Esophagus mucosa (tissue), 1 donor: ENCODE results near the gene TJP1. TPM values are rescaled to one million over a fixed set of nuclear protein-coding genes. Genes with fewer than 3 reads are reported as not detected.

ENCODE experiments used
- ATAC-seq: fragments of 200-7000 bp; cut with Tn5 transposase; one replicate; pipeline ENCODE4 v1.9.1; 2020
- total RNA-seq: library from RNA; stranded (reverse); gene quantifications from one replicate; pipeline ENCODE4 v1.2.4, GENCODE V29; 2023
- donor health status: DM: yes; HTN: yes; CAD: no.

Gene TJP1
- total RNA-seq, 1 donor from 2014 or later = 118 TPM

DNA sequence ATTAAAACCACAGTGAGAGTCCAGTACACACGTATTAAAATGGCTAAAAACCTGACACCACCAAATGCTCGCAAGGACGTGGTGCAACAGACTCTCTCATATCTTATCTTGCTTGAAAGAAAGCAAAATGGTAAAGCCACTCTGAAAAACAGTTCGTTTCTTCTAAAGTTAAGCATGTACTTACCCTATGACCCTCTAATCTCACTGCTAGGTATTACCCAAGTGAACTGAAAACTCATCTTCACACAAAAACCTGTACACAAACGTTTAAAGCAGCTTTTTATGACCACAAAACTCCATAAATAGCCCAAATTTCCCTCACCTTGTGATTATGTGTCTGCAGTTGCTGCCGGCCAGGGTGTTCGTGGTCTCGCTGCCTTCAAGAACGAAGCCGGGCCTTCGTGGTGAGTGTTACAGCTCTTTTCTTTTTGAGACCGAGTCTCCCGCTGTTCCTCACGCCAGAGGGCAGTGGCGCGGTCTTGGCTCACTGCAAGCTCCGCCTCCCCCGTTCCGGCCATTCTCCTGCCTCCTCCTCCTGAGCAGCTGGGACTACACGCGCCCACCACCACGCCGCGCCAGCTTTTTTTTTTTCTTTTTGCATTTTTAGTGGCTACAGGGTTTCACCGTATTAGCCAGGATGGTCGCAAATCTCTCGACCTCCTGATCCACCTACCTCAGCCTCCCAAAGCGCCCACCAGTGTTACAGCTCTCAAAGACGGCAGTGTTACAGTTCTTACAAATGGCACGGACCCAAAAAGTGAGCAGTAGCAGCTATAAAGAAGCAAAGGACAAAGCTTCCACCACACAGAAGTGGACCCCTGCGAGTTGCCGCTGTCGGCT lies 165.4 kb downstream of the TJP1 start:
- no peak for ATAC-seq

DNA sequence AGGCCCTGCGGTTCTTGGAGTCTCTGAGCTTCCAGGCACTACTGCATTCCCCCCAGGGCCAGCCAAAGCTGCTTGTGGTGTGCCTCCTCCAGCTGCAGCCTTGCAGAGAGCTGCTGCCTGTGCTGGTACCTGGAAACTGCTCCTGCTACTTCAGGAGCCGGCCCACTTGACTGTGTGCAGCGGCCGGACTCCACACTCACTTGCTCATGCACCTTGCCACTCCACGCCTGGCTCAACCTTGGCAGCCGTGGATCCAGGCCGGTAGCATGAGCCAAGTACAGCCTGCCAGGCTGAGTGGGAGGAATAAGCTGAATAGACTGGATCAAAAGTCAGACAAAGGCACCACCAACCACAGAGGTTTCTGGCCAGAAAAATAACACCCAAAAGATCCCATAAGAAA lies 169.7 kb downstream of the TJP1 start:
- no peak for ATAC-seq

DNA sequence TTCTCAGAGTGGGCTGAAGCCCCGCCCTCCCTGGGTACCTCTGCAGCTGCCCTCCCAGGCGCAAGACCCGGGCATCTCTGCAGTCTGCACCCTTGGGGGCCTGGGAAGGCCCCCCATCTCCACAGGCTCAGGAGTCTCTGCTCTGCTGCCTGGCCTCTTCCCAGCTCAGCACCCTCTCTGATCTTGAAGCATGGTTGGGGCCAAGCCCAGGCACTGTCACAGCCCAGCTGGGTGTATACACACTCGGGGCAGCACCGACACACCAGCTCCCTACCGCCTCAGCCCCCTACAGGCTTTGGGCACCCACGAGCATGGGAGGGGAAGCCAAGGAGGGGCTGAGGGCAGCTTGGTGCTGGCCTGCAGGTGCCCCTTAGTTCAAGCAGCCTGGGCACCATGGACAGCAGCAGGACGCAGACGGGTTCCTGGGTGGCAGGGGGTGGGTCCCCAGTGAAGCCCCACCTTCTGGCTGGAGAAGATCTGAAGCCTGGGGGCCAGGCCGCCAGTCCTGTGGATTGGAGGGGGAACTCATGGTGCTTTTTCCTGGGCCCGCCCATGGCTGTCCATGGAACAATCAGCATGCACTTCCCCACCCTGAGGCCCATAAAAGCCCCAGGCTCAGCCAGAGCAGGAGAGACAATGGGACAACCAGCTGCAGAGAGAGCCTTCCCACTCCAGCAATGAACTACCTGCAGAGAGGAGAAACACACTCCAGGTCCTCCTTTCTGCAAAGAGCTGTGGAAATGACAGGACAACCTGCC lies 170.6 kb downstream of the TJP1 start:
- no peak for ATAC-seq
